ENCODE data around the gene ATP9A. TPM values are rescaled to one million over a fixed set of nuclear protein-coding genes. Genes with fewer than 3 reads are reported as not detected.
"Not testable (repeated sequence)": the region's sequence is repeated elsewhere in the genome, so short reads cannot be mapped to it uniquely, and the experiment has no call there.

ATP9A gene
- total RNA-seq, 2 experiments from 2014 or later = 0.18 to 0.21 TPM

- Mint-ChIP-seq H3K4me1 (peaks cover 2% of the 10 kb centered on the region), H3K9me3 (peaks cover 2% of the 10 kb centered on the region), H3K27me3 (peaks cover 3% of the 10 kb centered on the region), H3K4me3 (no peak overlapping the region), H3K36me3 (no peaks in the 10 kb centered on the region), H3K27ac (no peak overlapping the region)
- no peak for DNase-seq
Measured at GRCh38 chr20:51749674-51750036, 18.5 kb downstream of the ATP9A start.

DNA sequence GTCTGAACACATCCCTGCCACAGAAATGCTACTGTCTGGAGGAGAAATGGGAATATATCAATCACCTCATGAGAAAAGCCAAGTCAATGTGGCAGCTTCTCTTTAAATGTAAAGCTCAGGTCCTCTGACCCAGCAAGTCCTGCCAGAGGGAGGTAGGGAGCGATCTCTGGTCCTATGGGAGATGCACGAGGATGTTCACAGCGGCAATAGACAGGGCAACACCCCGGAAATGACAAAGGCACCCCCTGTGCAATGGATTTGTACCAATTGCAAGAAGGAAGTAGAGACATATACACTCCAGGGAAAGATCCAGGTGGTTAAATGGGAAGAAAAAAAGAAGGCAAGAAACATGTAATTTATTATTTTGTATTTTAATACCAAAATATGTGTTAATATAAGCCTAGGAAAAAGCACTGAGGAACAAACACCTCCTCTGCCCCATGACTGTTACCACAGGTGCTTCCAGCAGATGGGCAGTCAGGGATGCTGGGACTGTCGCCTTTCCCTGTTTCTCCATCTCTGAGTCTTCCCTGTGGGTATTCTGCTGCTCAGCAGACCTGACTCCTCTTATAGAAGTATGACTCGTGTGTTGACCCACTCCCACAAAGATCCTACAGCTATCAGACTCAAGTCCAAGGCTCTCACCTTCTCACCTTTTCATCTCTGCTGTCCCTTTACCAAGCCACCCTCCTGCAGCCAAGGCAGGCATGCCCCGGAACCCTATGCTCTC lies 20.8 kb downstream of the ATP9A start:
- no peak overlapping the region for H3K4me3 Mint-ChIP-seq

GRCh38 chr20:51745804-51746203 lies 22.4 kb downstream of the ATP9A start:
- no peak for DNase-seq
- Mint-ChIP-seq H3K4me3 (no peak overlapping the region), H3K4me1 (peaks cover 2% of the 10 kb centered on the region), H3K27me3 (peaks cover 12% of the 10 kb centered on the region), H3K27ac (no peak overlapping the region), H3K9me3 (peaks cover 2% of the 10 kb centered on the region), H3K36me3 (no peaks in the 10 kb centered on the region)

More for the DNA sequence above, 20.8 kb downstream of the ATP9A start:
- peaks cover 6% of the 10 kb centered on the region for H3K27me3 Mint-ChIP-seq
- H3K36me3 Mint-ChIP-seq = no peaks in the 10 kb centered on the region
- peaks cover 2% of the 10 kb centered on the region for H3K4me1 Mint-ChIP-seq
- DNase-seq = no peak
- peaks cover 2% of the 10 kb centered on the region for H3K9me3 Mint-ChIP-seq
- H3K27ac Mint-ChIP-seq = no peak overlapping the region

GRCh38 chr20:51740838-51741237 lies 27.4 kb downstream of the ATP9A start:
- Mint-ChIP-seq H3K27me3 (peaks cover 12% of the 10 kb centered on the region), H3K27ac (no peak overlapping the region), H3K4me3 (no peak overlapping the region), H3K9me3 (peaks cover under 1% of the 10 kb centered on the region), H3K4me1 (no peaks in the 10 kb centered on the region), H3K36me3 (no peaks in the 10 kb centered on the region)
- DNase-seq = no peak

- not testable (repeated sequence) for H3K4me3 Mint-ChIP-seq, H3K27ac Mint-ChIP-seq, H3K36me3 Mint-ChIP-seq, H3K9me3 Mint-ChIP-seq, H3K4me1 Mint-ChIP-seq, DNase-seq, H3K27me3 Mint-ChIP-seq
Measured at GRCh38 chr20:51740308-51740707, 27.9 kb downstream of the ATP9A start.

- H3K27ac Mint-ChIP-seq = no peak overlapping the region
- H3K4me3 Mint-ChIP-seq = no peak overlapping the region
- no peaks in the 10 kb centered on the region for H3K4me1 Mint-ChIP-seq
- no peaks in the 10 kb centered on the region for H3K36me3 Mint-ChIP-seq
- H3K27me3 Mint-ChIP-seq = peaks cover 9% of the 10 kb centered on the region
- no peak for DNase-seq
- H3K9me3 Mint-ChIP-seq = no peaks in the 10 kb centered on the region
Measured at GRCh38 chr20:51739722-51740249, 28.4 kb downstream of the ATP9A start.

- peaks cover 6% of the 10 kb centered on the region for H3K27me3 Mint-ChIP-seq
- no peaks in the 10 kb centered on the region for H3K9me3 Mint-ChIP-seq
- H3K36me3 Mint-ChIP-seq = no peaks in the 10 kb centered on the region
- DNase-seq = no peak
- no peaks in the 10 kb centered on the region for H3K4me1 Mint-ChIP-seq
- H3K4me3 Mint-ChIP-seq = no peak overlapping the region
- no peak overlapping the region for H3K27ac Mint-ChIP-seq
Measured at GRCh38 chr20:51738877-51739447, 29.2 kb downstream of the ATP9A start.

- H3K9me3 Mint-ChIP-seq, H3K4me1 Mint-ChIP-seq, H3K4me3 Mint-ChIP-seq, H3K36me3 Mint-ChIP-seq, DNase-seq, H3K27ac Mint-ChIP-seq, H3K27me3 Mint-ChIP-seq: not testable (repeated sequence)
Measured at GRCh38 chr20:51738261-51738660, 29.9 kb downstream of the ATP9A start.

- Mint-ChIP-seq H3K9me3 (no peaks in the 10 kb centered on the region), H3K4me3 (no peak overlapping the region), H3K36me3 (no peaks in the 10 kb centered on the region), H3K27me3 (peaks cover 4% of the 10 kb centered on the region), H3K27ac (no peak overlapping the region), H3K4me1 (peaks cover 6% of the 10 kb centered on the region)
- DNase-seq = no peak
Measured at GRCh38 chr20:51736947-51737346, 31.2 kb downstream of the ATP9A start.

DNA sequence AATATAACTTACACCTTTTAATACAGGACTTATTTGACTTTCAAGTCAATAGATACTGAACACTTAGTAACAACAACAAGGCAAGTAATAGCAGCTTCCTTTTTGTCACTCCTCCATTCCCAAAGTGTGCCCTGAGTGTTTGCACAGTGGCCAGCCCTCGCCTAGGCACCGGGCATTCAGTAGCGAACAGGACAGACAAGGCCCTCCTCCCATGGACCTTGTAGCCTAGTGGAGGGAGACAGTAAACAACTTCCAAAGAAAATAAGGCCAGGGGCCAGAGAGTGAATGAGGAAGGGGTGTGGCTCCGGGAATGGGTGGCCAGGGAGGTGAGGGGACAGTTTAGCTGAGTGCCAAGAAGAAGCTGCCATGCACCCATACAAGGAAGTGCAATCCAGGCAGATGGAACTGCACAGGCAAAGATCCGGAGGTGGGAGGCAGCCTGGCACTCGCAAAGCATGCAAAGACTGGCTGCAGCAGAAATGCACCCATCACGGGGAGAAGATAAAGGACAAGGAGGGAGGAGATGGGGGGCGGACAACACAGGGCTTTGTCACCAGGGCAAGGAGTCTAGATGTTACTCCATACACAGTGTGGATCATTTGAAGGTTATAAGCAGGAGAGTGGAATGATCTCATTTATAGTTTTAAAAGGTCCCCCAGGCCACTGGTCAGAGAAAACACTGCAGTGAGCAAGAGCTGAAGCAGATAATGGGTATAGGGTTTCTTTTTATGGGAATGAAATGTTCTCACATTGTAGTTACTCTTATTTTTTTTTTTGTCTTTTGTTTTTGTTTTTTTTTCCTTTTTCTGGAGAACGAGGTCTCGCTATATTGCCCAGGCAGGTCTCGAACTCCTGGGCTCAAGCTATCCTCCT lies 32.2 kb downstream of the ATP9A start:
- no peak for DNase-seq
- Mint-ChIP-seq H3K4me1 (peaks cover 6% of the 10 kb centered on the region), H3K27ac (no peak overlapping the region), H3K9me3 (no peaks in the 10 kb centered on the region), H3K36me3 (no peaks in the 10 kb centered on the region), H3K27me3 (no peaks in the 10 kb centered on the region), H3K4me3 (no peak overlapping the region)

DNA sequence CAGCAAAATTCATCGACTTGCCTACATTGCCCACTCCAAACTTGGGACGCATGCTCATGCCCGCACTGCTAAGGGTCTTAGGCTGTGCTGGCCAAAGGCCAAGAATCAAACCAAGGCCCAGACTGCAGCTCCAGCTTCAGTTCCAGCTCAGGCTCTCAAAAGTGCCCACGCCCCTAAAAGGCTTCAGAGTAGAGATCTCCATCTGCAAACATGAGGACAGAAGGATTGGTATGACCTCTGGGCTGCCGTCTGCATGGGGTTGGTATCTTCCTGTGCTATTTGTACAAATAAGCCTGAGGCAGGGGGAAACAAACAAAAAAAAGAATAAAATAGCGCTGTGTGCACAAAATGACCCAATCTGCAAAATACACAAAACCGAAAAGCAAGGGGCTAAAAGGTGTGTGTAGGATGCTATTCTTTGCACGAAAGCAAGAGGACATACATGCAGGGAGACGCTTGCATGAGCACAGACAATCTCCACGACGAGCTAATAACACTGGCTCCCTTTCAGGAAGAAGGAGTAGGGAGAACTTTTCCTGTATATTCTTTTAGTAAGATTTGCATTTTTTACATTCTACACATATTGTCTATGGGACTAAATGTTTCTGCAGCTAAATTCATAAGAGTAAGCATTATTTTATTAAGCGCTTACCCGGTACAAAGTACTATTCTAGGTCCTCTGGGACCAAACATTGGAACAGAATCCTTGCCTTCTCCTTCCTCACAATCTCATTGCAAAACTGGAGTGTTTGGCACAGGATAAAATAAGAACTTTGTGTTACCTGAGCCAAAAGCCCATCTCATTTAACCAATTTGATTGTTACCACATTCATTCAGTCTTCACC lies 33.1 kb downstream of the ATP9A start:
- Mint-ChIP-seq H3K36me3 (no peaks in the 10 kb centered on the region), H3K27ac (no peak overlapping the region), H3K4me3 (no peak overlapping the region), H3K4me1 (peaks cover 6% of the 10 kb centered on the region), H3K9me3 (no peaks in the 10 kb centered on the region), H3K27me3 (no peaks in the 10 kb centered on the region)
- DNase-seq = no peak

DNA sequence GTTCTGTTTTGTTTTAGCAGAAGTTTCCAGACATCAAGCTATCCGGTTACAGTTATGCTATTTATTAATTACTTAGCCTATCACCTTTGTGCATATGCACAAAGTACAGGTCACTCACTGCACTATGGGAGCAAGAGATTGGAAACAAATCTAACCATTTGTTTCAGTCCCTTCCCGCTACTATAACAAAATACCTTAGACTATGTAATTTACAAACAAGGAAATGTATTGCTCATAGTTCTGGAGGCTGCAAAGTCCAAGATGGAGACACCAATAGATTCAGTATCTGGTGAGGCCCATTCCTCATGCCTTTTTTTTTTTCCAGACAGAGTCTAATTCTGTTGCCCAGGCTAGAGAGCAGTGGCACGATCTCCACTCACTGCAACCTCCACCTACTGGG lies 35.1 kb downstream of the ATP9A start:
- Mint-ChIP-seq H3K4me1 (peaks cover 6% of the 10 kb centered on the region), H3K9me3 (no peaks in the 10 kb centered on the region), H3K27me3 (no peaks in the 10 kb centered on the region), H3K27ac (no peak overlapping the region), H3K4me3 (no peak overlapping the region), H3K36me3 (no peaks in the 10 kb centered on the region)
- no peak for DNase-seq

GRCh38 chr20:51732096-51732791 lies 35.9 kb downstream of the ATP9A start:
- Mint-ChIP-seq H3K4me1 (peaks cover 6% of the 10 kb centered on the region), H3K27me3 (no peaks in the 10 kb centered on the region), H3K36me3 (no peaks in the 10 kb centered on the region), H3K9me3 (no peaks in the 10 kb centered on the region), H3K27ac (peak overlapping the region; percentile 70), H3K4me3 (no peak overlapping the region)
- DNase-seq = no peak

DNA sequence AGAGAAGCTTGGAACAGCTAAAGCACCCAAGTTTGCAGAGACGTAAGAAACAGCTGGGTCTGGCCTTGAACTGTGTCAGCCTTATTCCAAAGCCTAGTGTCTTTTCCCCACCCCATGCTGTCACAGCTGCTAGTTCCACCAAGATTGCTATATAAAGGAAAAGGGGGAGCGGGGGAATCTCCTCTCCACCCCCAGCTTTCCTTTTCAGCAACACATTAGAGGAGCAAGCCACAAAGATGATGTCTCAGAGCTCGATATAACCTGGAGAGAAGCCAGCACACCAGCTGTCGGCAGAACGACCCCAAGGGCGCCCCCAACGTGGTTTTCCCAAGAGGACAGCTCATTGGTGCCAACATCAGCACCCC lies 36.5 kb downstream of the ATP9A start:
- H3K27ac Mint-ChIP-seq = no peak overlapping the region
- no peaks in the 10 kb centered on the region for H3K36me3 Mint-ChIP-seq
- H3K4me1 Mint-ChIP-seq = peaks cover 6% of the 10 kb centered on the region
- H3K9me3 Mint-ChIP-seq = no peaks in the 10 kb centered on the region
- no peaks in the 10 kb centered on the region for H3K27me3 Mint-ChIP-seq
- no peak overlapping the region for H3K4me3 Mint-ChIP-seq
- no peak for DNase-seq

Data from activated naive CD8-positive, alpha-beta T cell treated with anti-CD3 and anti-CD28 coated beads for 36 hours (primary cell).